Gastrocnemius medialis (tissue), 4 donors: ENCODE measurements around the gene PHACTR1.

Experiments used
- POLR2A ChIP-seq, 2 donors: fragments of 450-650 bp; IDR thresholded peaks; one replicate each; pipeline ENCODE4 v1.6.1; 2017; ENCODE audit warnings: antibody characterized with exemption in 2 of 2, mild to moderate bottlenecking in 2 of 2, moderate library complexity in 2 of 2
- TF ChIP-seq, protein P1 (sequence below), 5 experiments: fragments of 450-650 bp in 3 of 5; fragments of 200-600 bp in 2 of 5; sonication (generic) in 2 of 5; IDR thresholded peaks in 4 of 5; conservative IDR thresholded peaks in 1 of 5; 1 replicate in 4 of 5; 2 replicates in 1 of 5; pipeline ENCODE4 v1.5.1; 2016 to 2019; ENCODE audit warnings: antibody characterized with exemption in 5 of 5, mild to moderate bottlenecking in 3 of 5, moderate library complexity in 3 of 5

DNA sequence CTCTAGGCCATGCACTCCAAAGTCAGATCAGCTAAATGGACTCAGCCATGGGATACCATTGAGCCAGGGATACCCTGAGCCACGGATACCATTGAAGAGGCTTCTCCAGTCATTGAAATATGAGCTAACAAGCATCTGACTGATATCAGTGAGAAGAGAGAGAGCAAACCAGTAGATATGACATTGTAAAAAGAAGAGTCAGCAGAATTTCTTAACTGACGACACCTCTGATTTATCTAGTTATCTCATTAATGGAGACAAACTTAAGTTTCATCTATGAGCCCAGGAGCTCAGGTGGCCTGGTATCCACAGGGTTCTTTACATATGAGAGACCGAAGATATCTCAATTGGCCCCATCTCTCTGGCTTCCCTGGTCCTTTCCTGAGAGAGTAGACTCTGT is 471.1 kb downstream of the PHACTR1 start:
- TF ChIP-seq, protein P1, sequence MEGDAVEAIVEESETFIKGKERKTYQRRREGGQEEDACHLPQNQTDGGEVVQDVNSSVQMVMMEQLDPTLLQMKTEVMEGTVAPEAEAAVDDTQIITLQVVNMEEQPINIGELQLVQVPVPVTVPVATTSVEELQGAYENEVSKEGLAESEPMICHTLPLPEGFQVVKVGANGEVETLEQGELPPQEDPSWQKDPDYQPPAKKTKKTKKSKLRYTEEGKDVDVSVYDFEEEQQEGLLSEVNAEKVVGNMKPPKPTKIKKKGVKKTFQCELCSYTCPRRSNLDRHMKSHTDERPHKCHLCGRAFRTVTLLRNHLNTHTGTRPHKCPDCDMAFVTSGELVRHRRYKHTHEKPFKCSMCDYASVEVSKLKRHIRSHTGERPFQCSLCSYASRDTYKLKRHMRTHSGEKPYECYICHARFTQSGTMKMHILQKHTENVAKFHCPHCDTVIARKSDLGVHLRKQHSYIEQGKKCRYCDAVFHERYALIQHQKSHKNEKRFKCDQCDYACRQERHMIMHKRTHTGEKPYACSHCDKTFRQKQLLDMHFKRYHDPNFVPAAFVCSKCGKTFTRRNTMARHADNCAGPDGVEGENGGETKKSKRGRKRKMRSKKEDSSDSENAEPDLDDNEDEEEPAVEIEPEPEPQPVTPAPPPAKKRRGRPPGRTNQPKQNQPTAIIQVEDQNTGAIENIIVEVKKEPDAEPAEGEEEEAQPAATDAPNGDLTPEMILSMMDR (IDR thresholded peaks at IDR 0.05 in 4 of 5, conservative IDR thresholded peaks at IDR 0.05 in 1 of 5): no peak
- no peak for TF ChIP-seq POLR2A (IDR thresholded peaks at IDR 0.05)
